Neural crest cell (in vitro differentiated cells): Measurements from ENCODE around the gene PHAF1. TPM values are rescaled to one million over a fixed set of nuclear protein-coding genes. Genes with fewer than 3 reads are reported as not detected.

Experiments
- DNase-seq: peaks from one replicate; pipeline ENCODE4 v3.0.0; 2021; ENCODE audit warnings: low read depth, mixed read lengths, low spot score
- H3K27ac Mint-ChIP-seq: one replicate; pipeline ENCODE4 v1.8.0; 2021; ENCODE audit warnings: mild to moderate bottlenecking, mixed read lengths; ENCODE audit not compliant: unreplicated experiment
- H3K27me3 Mint-ChIP-seq: 2 replicates; pipeline ENCODE4 v1.8.0; 2021; ENCODE audit warnings: low read depth, mild to moderate bottlenecking, mixed read lengths
- H3K36me3 Mint-ChIP-seq: 2 replicates; pipeline ENCODE4 v1.8.0; 2021; ENCODE audit warnings: low read depth, mild to moderate bottlenecking, mixed read lengths
- H3K4me1 Mint-ChIP-seq: 2 replicates; pipeline ENCODE4 v1.8.0; 2021; ENCODE audit warnings: mixed read lengths
- H3K4me3 Mint-ChIP-seq: one replicate; pipeline ENCODE4 v1.8.0; 2021; ENCODE audit warnings: mild to moderate bottlenecking, mixed read lengths
- H3K9me3 Mint-ChIP-seq: 2 replicates; pipeline ENCODE4 v1.8.0; 2021; ENCODE audit warnings: mixed read lengths
- total RNA-seq: library from RNA; stranded (reverse); gene quantifications from 2 replicates; pipeline ENCODE4 v1.2.1, GENCODE V29; 2021
- TF ChIP-seq, protein P1 (sequence below): fragments of 200-600 bp; sonication (generic); conservative IDR thresholded peaks from 2 replicates; pipeline ENCODE4 v1.5.0; 2021; ENCODE audit warnings: antibody characterized with exemption, mild to moderate bottlenecking

Gene PHAF1
- total RNA-seq, 1 donor from 2014 or later = 24.9 TPM

GRCh38 chr16:67146523-67147357 is 37.0 kb downstream of the PHAF1 start:
- DNase-seq = no peak
- Mint-ChIP-seq H3K27ac (no peak overlapping the region), H3K4me1 (peaks cover 4% of the 10 kb centered on the region), H3K4me3 (no peak overlapping the region), H3K36me3 (peaks cover 21% of the 10 kb centered on the region), H3K27me3 (peaks cover 16% of the 10 kb centered on the region), H3K9me3 (no peaks in the 10 kb centered on the region)
- TF ChIP-seq, protein P1, sequence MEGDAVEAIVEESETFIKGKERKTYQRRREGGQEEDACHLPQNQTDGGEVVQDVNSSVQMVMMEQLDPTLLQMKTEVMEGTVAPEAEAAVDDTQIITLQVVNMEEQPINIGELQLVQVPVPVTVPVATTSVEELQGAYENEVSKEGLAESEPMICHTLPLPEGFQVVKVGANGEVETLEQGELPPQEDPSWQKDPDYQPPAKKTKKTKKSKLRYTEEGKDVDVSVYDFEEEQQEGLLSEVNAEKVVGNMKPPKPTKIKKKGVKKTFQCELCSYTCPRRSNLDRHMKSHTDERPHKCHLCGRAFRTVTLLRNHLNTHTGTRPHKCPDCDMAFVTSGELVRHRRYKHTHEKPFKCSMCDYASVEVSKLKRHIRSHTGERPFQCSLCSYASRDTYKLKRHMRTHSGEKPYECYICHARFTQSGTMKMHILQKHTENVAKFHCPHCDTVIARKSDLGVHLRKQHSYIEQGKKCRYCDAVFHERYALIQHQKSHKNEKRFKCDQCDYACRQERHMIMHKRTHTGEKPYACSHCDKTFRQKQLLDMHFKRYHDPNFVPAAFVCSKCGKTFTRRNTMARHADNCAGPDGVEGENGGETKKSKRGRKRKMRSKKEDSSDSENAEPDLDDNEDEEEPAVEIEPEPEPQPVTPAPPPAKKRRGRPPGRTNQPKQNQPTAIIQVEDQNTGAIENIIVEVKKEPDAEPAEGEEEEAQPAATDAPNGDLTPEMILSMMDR = no peak

GRCh38 chr16:67147437-67148140 is 37.8 kb downstream of the PHAF1 start:
- Mint-ChIP-seq H3K27me3 (peaks cover 24% of the 10 kb centered on the region), H3K4me3 (peak overlapping the region; percentile 3), H3K36me3 (peaks cover 21% of the 10 kb centered on the region), H3K9me3 (no peaks in the 10 kb centered on the region), H3K4me1 (peaks cover 4% of the 10 kb centered on the region), H3K27ac (no peak overlapping the region)
- DNase-seq = no peak
- TF ChIP-seq, protein P1 = no peak

GRCh38 chr16:67148221-67148620 is 38.5 kb downstream of the PHAF1 start:
- H3K4me3 Mint-ChIP-seq = peak overlapping the region; percentile 25
- H3K4me1 Mint-ChIP-seq = peaks cover 4% of the 10 kb centered on the region
- H3K9me3 Mint-ChIP-seq = no peaks in the 10 kb centered on the region
- H3K27ac Mint-ChIP-seq = no peak overlapping the region
- TF ChIP-seq, protein P1 = no peak
- H3K27me3 Mint-ChIP-seq = peaks cover 30% of the 10 kb centered on the region
- DNase-seq = no peak
- peaks cover 17% of the 10 kb centered on the region for H3K36me3 Mint-ChIP-seq

GRCh38 chr16:67148656-67149275 is 39.0 kb downstream of the PHAF1 start:
- Mint-ChIP-seq H3K27me3 (peaks cover 36% of the 10 kb centered on the region), H3K36me3 (peaks cover 17% of the 10 kb centered on the region), H3K9me3 (no peaks in the 10 kb centered on the region), H3K4me1 (peaks cover 4% of the 10 kb centered on the region), H3K4me3 (peak overlapping the region; percentile 25), H3K27ac (no peak overlapping the region)
- DNase-seq = no peak
- TF ChIP-seq, protein P1 = no peak

- peaks cover 16% of the 10 kb centered on the region for H3K36me3 Mint-ChIP-seq
- no peak for DNase-seq
Measured at GRCh38 chr16:67149276-67150046, 39.7 kb downstream of the PHAF1 start.

More at GRCh38 chr16:67149276-67150046, 39.7 kb downstream of the PHAF1 start:
- Mint-ChIP-seq H3K4me3 (peak overlapping the region; percentile 25), H3K9me3 (no peaks in the 10 kb centered on the region), H3K27me3 (peaks cover 43% of the 10 kb centered on the region), H3K4me1 (peaks cover 4% of the 10 kb centered on the region), H3K27ac (no peak overlapping the region)
- TF ChIP-seq, protein P1 = no peak
